Adrenal gland (tissue), 12 donors: ENCODE data around the gene PIK3R1. TPM values are rescaled to one million over a fixed set of nuclear protein-coding genes. Genes with fewer than 3 reads are reported as not detected.

ENCODE experiments used
- DNase-seq, 7 donors: peaks; one replicate each; pipeline ENCODE4 v3.0.0-alpha.2; 2019 to 2020
- H3K27ac ChIP-seq, 5 donors: fragments of 200-600 bp; sonication (generic) in 4 of 5; 1 replicate in 3 of 5; 2 replicates in 2 of 5; pipeline versions ENCODE4 v1.5.1 to v1.8.0; 2016 to 2020; ENCODE audit warnings: mild to moderate bottlenecking in 1 of 5
- H3K27me3 ChIP-seq: fragments of 200-600 bp; 2 replicates; pipeline ENCODE4 v1.8.0; 2021
- H3K36me3 ChIP-seq, 2 donors: fragments of 200-600 bp; replicated peaks in 1 of 2; 1 replicate in 1 of 2; 2 replicates in 1 of 2; pipeline versions ENCODE4 v1.5.1 to v1.8.0; 2018 to 2022
- H3K4me1 ChIP-seq, 2 donors: fragments of 200-600 bp; replicated peaks in 1 of 2; 1 replicate in 1 of 2; 2 replicates in 1 of 2; pipeline versions ENCODE4 v1.5.1 to v1.8.0; 2018 to 2021
- H3K4me3 ChIP-seq, 4 donors: fragments of 200-600 bp; sonication (generic) in 3 of 4; one replicate each; pipeline ENCODE4 v1.5.1; 2016 to 2018
- H3K9me3 ChIP-seq, 3 donors: fragments of 200-600 bp; sonication (generic) in 1 of 3; replicated peaks in 1 of 3; 1 replicate in 2 of 3; 2 replicates in 1 of 3; pipeline versions ENCODE4 v1.5.1 to v1.8.0; 2016 to 2021
- CTCF ChIP-seq, 6 experiments: fragments of 450-650 bp in 4 of 6; fragments of 200-600 bp in 2 of 6; sonication (generic) in 1 of 6; IDR thresholded peaks; 1 replicate in 5 of 6; 2 replicates in 1 of 6; pipeline versions ENCODE4 v1.5.1 to v1.8.0; 2016 to 2021; ENCODE audit warnings: antibody characterized with exemption in 6 of 6, mild to moderate bottlenecking in 2 of 6, moderate library complexity in 1 of 6
- POLR2A ChIP-seq, 2 donors: fragments of 450-650 bp; IDR thresholded peaks; one replicate each; pipeline ENCODE4 v1.6.1; 2017; ENCODE audit warnings: antibody characterized with exemption in 2 of 2, mild to moderate bottlenecking in 2 of 2, moderate library complexity in 1 of 2
- WGBS, 4 donors: extraction: QIAGEN DNeasy Blood & Tissue Kit in 2 of 4; methylation state at CpG; one replicate each; pipeline versions ENCODE4 v1.1.5 to v1.1.7; 2013 to 2017; 5-methylcytosine and 5-hydroxymethylcytosine counted together
- intact Hi-C, 2 donors: fragments of 100-400 bp; cut with DNase I; formaldehyde crosslinking; loops; one replicate each; pipeline versions ENCODE4 v1.14.1 to v1.15.0; 2022 to 2023
- polyA plus RNA-seq, 3 donors: library from polyadenylated mRNA; stranded (reverse); fragments of 200-250 nt in 2 of 3; fragments of 350-450 nt in 1 of 3; fragmentation: Illumina TruSeq in 1 of 3; extraction: RNeasy Lipid Tissue Mini Kit (QIAGEN cat#74804) in 1 of 3; gene quantifications; one replicate each; pipeline ENCODE4 v1.2.3, GENCODE V29; 2013 to 2014
- total RNA-seq, 9 donors: library from RNA; depleted of rRNA in 4 of 9; stranded (reverse); fragments of >200 nt in 4 of 9; fragments of 120-200 nt in 1 of 9; fragmentation: NEBNext Ultra II Directional in 1 of 9; extraction: Animal tissue kit (Norgen Biotek cat#: 25700) in 1 of 9; gene quantifications; one replicate each; pipeline versions ENCODE4 v1.1.0 to v1.2.4, GENCODE V29; 2013 to 2023
- donor health status: healthy with polysubstance abuse.
- donor health status: Bipolar disorder and iron deficiency.
- donor health status: DM: yes; HTN: yes; CAD: no.
- donor health status: DM: no; HTN: no; CAD: no.
- donor health status: DM: no; HTN: no; CAD: no.
- donor health status: DM: yes; HTN: yes; CAD: no.

PIK3R1 gene
- total and polyA plus RNA-seq, 12 donors = 4.9 to 110 (median 48.2) TPM

- no peak overlapping the region for H3K27ac ChIP-seq
- TF ChIP-seq CTCF (IDR thresholded peaks at IDR 0.05) (no peak), POLR2A (IDR thresholded peaks at IDR 0.05) (no peak)
- no peak overlapping the region for H3K4me3 ChIP-seq
- intact Hi-C loops = loop anchor here in 1 of 2 donors (10.0 kb wide), 1 partner anchor 61 kb away; no protein-coding TSS in a partner anchor
- no peak for DNase-seq
- H3K9me3 ChIP-seq = no peaks in the 10 kb centered on the region
- H3K36me3 ChIP-seq = no peaks in the 10 kb centered on the region
- 43 to 87% (median 50%) methylated on average over 2 of the region's 2 CpGs for WGBS, 4 donors
- H3K27me3 ChIP-seq = no peaks in the 10 kb centered on the region
- no peaks in the 10 kb centered on the region for H3K4me1 ChIP-seq
Observed at GRCh38 chr5:68313336-68313735, 97.8 kb downstream of the PIK3R1 start.

GRCh38 chr5:68314465-68314864, 98.9 kb downstream of the PIK3R1 start:
- no peaks in the 10 kb centered on the region for H3K36me3 ChIP-seq
- no peak for DNase-seq
- peaks cover 1 to 5% of the 10 kb centered on the region in 2 donors for H3K4me1 ChIP-seq
- intact Hi-C loops = loop anchor here in 1 of 2 donors (10.0 kb wide), 1 partner anchor 60 kb away; no protein-coding TSS in a partner anchor
- WGBS, 4 donors = 77 to 89% (median 82%) methylated on average over 2 of the region's 2 CpGs
- H3K9me3 ChIP-seq = no peaks in the 10 kb centered on the region
- H3K4me3 ChIP-seq = no peak overlapping the region
- no peak overlapping the region for H3K27ac ChIP-seq
- no peaks in the 10 kb centered on the region for H3K27me3 ChIP-seq
- TF ChIP-seq CTCF (IDR thresholded peaks at IDR 0.05) (no peak), POLR2A (IDR thresholded peaks at IDR 0.05) (no peak)

GRCh38 chr5:68315679-68316271, 100.2 kb downstream of the PIK3R1 start:
- DNase-seq = no peak
- H3K4me1 ChIP-seq = peaks cover 11 to 12% of the 10 kb centered on the region in 2 donors
- no peak for TF ChIP-seq POLR2A (IDR thresholded peaks at IDR 0.05)
- H3K36me3 ChIP-seq = no peaks in the 10 kb centered on the region
- no peaks in the 10 kb centered on the region for H3K27me3 ChIP-seq
- 77 to 88% (median 83%) methylated on average over 5 to 6 of the region's 6 CpGs for WGBS, 4 donors
- no peaks in the 10 kb centered on the region for H3K9me3 ChIP-seq
- intact Hi-C loops = loop anchor here in 1 of 2 donors (10.0 kb wide), 1 partner anchor 59 kb away; no protein-coding TSS in a partner anchor
- H3K4me3 ChIP-seq = no peak overlapping the region
- H3K27ac ChIP-seq = no peak overlapping the region

- DNase-seq = no peak
- 93 to 99% (median 96%) methylated on average over 3 of the region's 3 CpGs for WGBS, 4 donors
- TF ChIP-seq POLR2A (IDR thresholded peaks at IDR 0.05) (no peak), CTCF (IDR thresholded peaks at IDR 0.05) (no peak)
- Histone ChIP-seq H3K36me3 (no peaks in the 10 kb centered on the region), H3K27ac (no peak overlapping the region), H3K9me3 (no peaks in the 10 kb centered on the region), H3K4me3 (no peak overlapping the region), H3K27me3 (no peaks in the 10 kb centered on the region), H3K4me1 (peaks cover 11 to 12% of the 10 kb centered on the region in 2 donors)
- intact Hi-C loops = loop anchor here in 1 of 2 donors (10.0 kb wide), 1 partner anchor 58 kb away; no protein-coding TSS in a partner anchor
Observed at GRCh38 chr5:68316469-68316868, 100.9 kb downstream of the PIK3R1 start.

- TF ChIP-seq POLR2A (IDR thresholded peaks at IDR 0.05) (no peak), CTCF (IDR thresholded peaks at IDR 0.05) (no peak)
- Histone ChIP-seq H3K36me3 (no peaks in the 10 kb centered on the region), H3K4me3 (no peak overlapping the region), H3K4me1 (peaks cover 11 to 12% of the 10 kb centered on the region in 2 donors), H3K27ac (no peak overlapping the region), H3K9me3 (no peaks in the 10 kb centered on the region), H3K27me3 (no peaks in the 10 kb centered on the region)
- no peak for DNase-seq
- intact Hi-C loops = loop anchor here in 1 of 2 donors (10.0 kb wide), 1 partner anchor 57 kb away; no protein-coding TSS in a partner anchor
- 80 to 94% (median 90%) methylated on average over 5 of the region's 5 CpGs for WGBS, 4 donors
Observed at GRCh38 chr5:68317646-68318045, 102.1 kb downstream of the PIK3R1 start.
